B cell (primary cell): ENCODE results near the gene LMX1B. TPM values are rescaled to one million over a fixed set of nuclear protein-coding genes. Genes with fewer than 3 reads are reported as not detected.

Source experiments
- ATAC-seq: fragments of 200-7000 bp; cut with Tn5 transposase; one replicate; pipeline ENCODE4 v1.10.0; 2021; ENCODE audit warnings: low read depth, mild to moderate bottlenecking, moderate number of reproducible peaks, moderate library complexity
- CTCF ChIA-PET: fragments of 350-600 bp; sonication (Branson Sonifier 250); formaldehyde crosslinking; loops from one replicate; lab custom pipeline; 2021; ENCODE audit warnings: antibody characterized with exemption, inconsistent platforms; lab: Charles Lee
- POLR2A ChIA-PET: fragments of 350-600 bp; sonication (Branson Sonifier 250); formaldehyde crosslinking; loops from one replicate; lab custom pipeline; 2021; ENCODE audit warnings: antibody characterized with exemption; lab: Charles Lee
- DNase-seq: peaks from one replicate; pipeline ENCODE4 v3.0.0; 2013
- H2AFZ ChIP-seq: 2 replicates; pipeline ENCODE4 v1.6.1; 2012; ENCODE audit warnings: mild to moderate bottlenecking, low read depth, low read length; ENCODE audit not compliant: insufficient read depth, poor library complexity, severe bottlenecking
- H3K27ac ChIP-seq, 2 donors: 1 replicate in 1 of 2; 2 replicates in 1 of 2; pipeline ENCODE4 v1.5.1; 2012 to 2013; ENCODE audit warnings: low read length in 2 of 2, mild to moderate bottlenecking in 2 of 2, moderate library complexity in 1 of 2
- H3K27me3 ChIP-seq, 4 experiments: fragments of 200-600 bp in 1 of 4; sonication (generic) in 1 of 4; replicated peaks in 1 of 4; 1 replicate in 2 of 4; 2 replicates in 2 of 4; pipeline versions ENCODE4 v1.6.1 to v1.7.0; 2013 to 2016; ENCODE audit warnings: low read length in 3 of 4, mild to moderate bottlenecking in 2 of 4, mixed read lengths in 1 of 4, moderate library complexity in 1 of 4; ENCODE audit not compliant: insufficient read depth in 4 of 4, control insufficient read depth in 3 of 4; ENCODE audit errors: control extremely low read depth in 1 of 4
- H3K36me3 ChIP-seq, 2 experiments: replicated peaks in 1 of 2; 1 replicate in 1 of 2; 2 replicates in 1 of 2; pipeline versions ENCODE4 v1.6.1 to v1.7.1; 2013; ENCODE audit warnings: low read length in 1 of 2; ENCODE audit not compliant: insufficient read depth in 2 of 2, control insufficient read depth in 1 of 2; ENCODE audit errors: control extremely low read depth in 1 of 2, extremely low read depth in 1 of 2
- H3K4me1 ChIP-seq, 2 donors: fragments of 200-600 bp in 1 of 2; sonication (generic) in 1 of 2; 1 replicate in 1 of 2; 2 replicates in 1 of 2; pipeline versions ENCODE4 v1.5.1 to v1.6.1; 2013 to 2017; ENCODE audit warnings: low read length in 2 of 2; ENCODE audit not compliant: control insufficient read depth in 2 of 2, insufficient read depth in 2 of 2
- H3K4me2 ChIP-seq: replicated peaks from 2 replicates; pipeline ENCODE3; 2012; ENCODE audit warnings: mild to moderate bottlenecking, low read depth, low read length; ENCODE audit not compliant: poor library complexity, severe bottlenecking
- H3K4me3 ChIP-seq, 5 experiments: fragments of 200-600 bp in 1 of 5; sonication (generic) in 1 of 5; 1 replicate in 3 of 5; 2 replicates in 2 of 5; pipeline versions ENCODE4 v1.5.1 to v1.7.0; 2011 to 2016; ENCODE audit warnings: low read length in 4 of 5, mild to moderate bottlenecking in 4 of 5, low read depth in 2 of 5, control low read depth in 1 of 5, moderate library complexity in 1 of 5; ENCODE audit not compliant: insufficient read depth in 1 of 5; ENCODE audit errors: control extremely low read depth in 1 of 5, extremely low read depth in 1 of 5
- H3K79me2 ChIP-seq: fragments of 200-600 bp; sonication (generic); one replicate; pipeline ENCODE4 v1.6.0; 2016; ENCODE audit warnings: low read length; ENCODE audit not compliant: control insufficient read depth, insufficient read depth
- H3K9ac ChIP-seq: fragments of 200-600 bp; sonication (generic); 2 replicates; pipeline ENCODE4 v1.6.1; 2017; ENCODE audit warnings: mild to moderate bottlenecking, low read length, moderate library complexity
- H3K9me3 ChIP-seq, 3 donors: one replicate each; pipeline versions ENCODE4 v1.6.1 to v1.7.1; 2013; ENCODE audit warnings: low read length in 2 of 3; ENCODE audit not compliant: control insufficient read depth in 2 of 3, insufficient read depth in 1 of 3; ENCODE audit errors: control extremely low read depth in 1 of 3
- H4K20me1 ChIP-seq: 2 replicates; pipeline ENCODE4 v1.6.0; 2012; ENCODE audit warnings: mild to moderate bottlenecking, low read length; ENCODE audit not compliant: insufficient read depth, control insufficient read depth, poor library complexity, severe bottlenecking
- H3K27ac Mint-ChIP-seq: one replicate; pipeline ENCODE4 v1.8.0; 2021; ENCODE audit warnings: mixed read lengths
- H3K27me3 Mint-ChIP-seq: one replicate; pipeline ENCODE4 v1.8.0; 2021; ENCODE audit warnings: mixed read lengths
- H3K4me1 Mint-ChIP-seq: one replicate; pipeline ENCODE4 v1.8.0; 2021; ENCODE audit warnings: mixed read lengths
- H3K4me3 Mint-ChIP-seq: one replicate; pipeline ENCODE4 v1.8.0; 2021; ENCODE audit warnings: mixed read lengths
- H3K9me3 Mint-ChIP-seq: one replicate; pipeline ENCODE4 v1.8.0; 2022; ENCODE audit warnings: mixed read lengths; ENCODE audit not compliant: insufficient read depth
- CTCF ChIP-seq: fragments of 200-600 bp; IDR thresholded peaks from one replicate; pipeline ENCODE4 v1.8.0; 2022; ENCODE audit warnings: antibody characterized with exemption, mild to moderate bottlenecking
- EZH2 ChIP-seq: IDR thresholded peaks from 2 replicates; pipeline ENCODE4 v1.6.1; 2012; ENCODE audit warnings: borderline replicate concordance, low read depth, mild to moderate bottlenecking, moderate library complexity, low read length; ENCODE audit not compliant: insufficient read depth, poor library complexity, severe bottlenecking
- WGBS: methylation state at CpG from one replicate; pipeline ENCODE4 v1.1.5; 2013; ENCODE audit warnings: missing lambda C conversion rate; ENCODE audit not compliant: insufficient coverage; 5-methylcytosine and 5-hydroxymethylcytosine counted together
- intact Hi-C: fragments of 100-400 bp; cut with micrococcal nuclease; formaldehyde crosslinking; loops from one replicate; pipeline ENCODE4 v1.10.0; 2022
- polyA plus RNA-seq: library from polyadenylated mRNA; depleted of rRNA; stranded (reverse); fragments of >200 nt; gene quantifications from 2 replicates; pipeline ENCODE4 v1.2.3, GENCODE V29; 2012
- total RNA-seq, 2 donors: library from RNA; stranded (reverse); fragments of 120-200 nt in 1 of 2; gene quantifications; 1 replicate in 1 of 2; 2 replicates in 1 of 2; pipeline versions ENCODE4 v1.2.3 to v1.2.4, GENCODE V29; 2013 to 2022

Gene LMX1B
- total and polyA plus RNA-seq, 2 donors (not counting 1 experiment from before 2014, with no cell fraction given), result not detected

- peaks cover 0 to 97% (median 71%) of the 10 kb centered on the region in 4 experiments for H3K27me3 ChIP-seq
- no peaks in the 10 kb centered on the region for H3K36me3 ChIP-seq
- DNase-seq (peak; percentile 32), ATAC-seq (no peak)
- Mint-ChIP-seq H3K9me3 (no peaks in the 10 kb centered on the region), H3K4me1 (peaks cover 16% of the 10 kb centered on the region), H3K27ac (no peak overlapping the region), H3K4me3 (peak overlapping the region; percentile 89), H3K27me3 (peaks cover 69% of the 10 kb centered on the region)
- no peak overlapping the region for H3K27ac ChIP-seq
- intact Hi-C loops, result no loop called here
- peaks cover 0 to 43% (median 5%) of the 10 kb centered on the region in 3 donors for H3K9me3 ChIP-seq
- no peaks in the 10 kb centered on the region for H4K20me1 ChIP-seq
- ChIA-PET POLR2A (no interaction called here), CTCF (no interaction called here)
- H3K79me2 ChIP-seq, result no peaks in the 10 kb centered on the region
- peak overlapping the region; percentile 57 for H3K9ac ChIP-seq
- H3K4me3 ChIP-seq, result peak overlapping the region in 4 of 5 experiments; percentile 39 to 63 (median 54)
- 6% methylated on average over 50 of the region's 56 CpGs for WGBS
- H2AFZ ChIP-seq, result peak overlapping the region; percentile 56
- peak overlapping the region; percentile 82 for H3K4me2 ChIP-seq
- TF ChIP-seq CTCF (no peak), EZH2 (peak; percentile 1)
- peaks cover 33 to 45% of the 10 kb centered on the region in 2 donors for H3K4me1 ChIP-seq
These were observed 12.6 kb downstream of the LMX1B start for GRCh38 chr9:126626127-126626925.

- H3K4me1 Mint-ChIP-seq, result peaks cover 13% of the 10 kb centered on the region
- H3K27me3 ChIP-seq, result peaks cover 0 to 98% (median 70%) of the 10 kb centered on the region in 4 experiments
These were observed 13.2 kb downstream of the LMX1B start for GRCh38 chr9:126626926-126627233.

More at GRCh38 chr9:126626926-126627233, 13.2 kb downstream of the LMX1B start:
- DNase-seq, result no peak
- Histone ChIP-seq H3K9me3 (peaks cover 0 to 43% (median 5%) of the 10 kb centered on the region in 3 donors), H3K4me3 (no peak overlapping the region), H2AFZ (no peak overlapping the region), H3K36me3 (no peaks in the 10 kb centered on the region), H4K20me1 (no peaks in the 10 kb centered on the region), H3K4me1 (peaks cover 33 to 45% of the 10 kb centered on the region in 2 donors), H3K4me2 (peak overlapping the region; percentile 82), H3K79me2 (no peaks in the 10 kb centered on the region), H3K27ac (no peak overlapping the region), H3K9ac (peak overlapping the region; percentile 57)
- ATAC-seq, result no peak
- POLR2A ChIA-PET, result no interaction called here
- TF ChIP-seq CTCF, result no peak
- TF ChIP-seq EZH2, result no peak
- no peaks in the 10 kb centered on the region for H3K9me3 Mint-ChIP-seq
- H3K27me3 Mint-ChIP-seq, result peaks cover 64% of the 10 kb centered on the region
- CTCF ChIA-PET, result no interaction called here
- WGBS, result 31% methylated on average over 14 of the region's 14 CpGs
- intact Hi-C loops, result no loop called here
- no peak overlapping the region for H3K27ac Mint-ChIP-seq
- peak overlapping the region; percentile 89 for H3K4me3 Mint-ChIP-seq
